Measurements from ENCODE around the gene DGKG.

DGKG gene

DNA sequence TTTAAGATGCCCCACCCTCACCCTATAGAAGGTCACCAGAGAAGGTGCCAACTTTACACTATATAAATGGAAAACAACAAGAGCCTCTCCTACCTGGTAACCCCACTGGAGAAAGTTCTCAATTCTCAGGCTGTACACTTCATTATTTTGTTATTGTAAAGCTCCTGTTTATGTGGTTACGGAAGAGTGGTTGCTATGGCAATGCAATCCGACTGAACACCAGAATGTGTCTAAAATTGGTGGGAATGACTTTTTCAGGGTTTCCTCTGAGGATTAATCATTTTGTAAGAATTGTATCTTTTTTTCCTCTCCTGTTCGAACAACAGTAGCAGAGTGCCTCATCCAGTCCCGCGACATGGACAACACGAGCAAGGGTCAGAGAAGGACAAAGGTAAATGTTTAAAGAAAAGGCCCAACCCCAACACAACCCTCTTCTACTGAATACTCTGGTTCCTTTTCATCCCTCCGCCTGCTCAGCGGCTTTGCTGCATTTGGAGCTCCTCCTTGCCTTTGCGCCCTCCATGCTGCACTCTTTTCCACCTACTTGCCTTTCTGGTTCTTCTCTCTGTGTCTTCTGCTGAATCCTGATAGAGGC, 45.3 kb downstream of the DGKG start:
- DNase-seq: no peak

DNA sequence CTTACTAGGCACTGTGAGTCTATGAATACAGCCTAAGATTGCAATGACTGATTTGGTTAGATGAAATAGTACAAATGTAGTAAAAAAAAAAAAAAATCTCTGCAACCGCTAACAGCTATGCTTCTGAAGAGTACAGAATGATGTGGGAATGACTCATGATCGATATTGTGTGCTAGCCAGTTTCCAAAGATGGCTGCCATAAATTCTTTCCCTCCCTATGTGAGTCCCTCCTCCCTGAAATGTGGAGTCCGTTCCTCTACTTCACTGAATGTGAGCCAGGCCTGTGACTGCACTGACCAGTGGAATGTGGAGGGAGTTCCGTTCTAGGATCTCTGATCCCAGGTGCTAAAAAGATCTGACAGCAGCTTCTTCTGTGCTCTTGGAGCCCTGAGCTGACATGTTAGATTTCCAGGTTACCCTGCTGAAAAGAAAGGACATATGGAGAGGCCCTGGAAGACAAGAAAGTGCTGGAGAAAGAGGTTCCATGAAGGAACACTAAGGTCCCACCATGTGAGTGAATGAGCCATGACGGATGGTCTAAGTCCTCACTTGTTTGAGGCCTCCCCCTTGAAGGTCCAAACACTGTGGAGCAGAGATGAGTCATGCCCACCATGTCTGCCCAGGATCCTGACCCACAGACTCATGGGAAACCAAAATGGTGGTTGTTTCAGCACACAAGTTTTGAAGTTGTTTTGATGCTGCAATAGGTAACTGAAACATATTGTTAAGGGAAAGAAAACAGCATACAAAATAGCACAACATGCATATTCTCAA, 46.3 kb downstream of the DGKG start:
- no peak for DNase-seq

GRCh38 chr3:186314896-186315295, 47.1 kb downstream of the DGKG start:
- DNase-seq: no peak

- no peak for DNase-seq
Measured at GRCh38 chr3:186311441-186311840, 50.6 kb downstream of the DGKG start.

- DNase-seq: no peak
Measured at GRCh38 chr3:186308549-186308948, 53.5 kb downstream of the DGKG start.

DNA sequence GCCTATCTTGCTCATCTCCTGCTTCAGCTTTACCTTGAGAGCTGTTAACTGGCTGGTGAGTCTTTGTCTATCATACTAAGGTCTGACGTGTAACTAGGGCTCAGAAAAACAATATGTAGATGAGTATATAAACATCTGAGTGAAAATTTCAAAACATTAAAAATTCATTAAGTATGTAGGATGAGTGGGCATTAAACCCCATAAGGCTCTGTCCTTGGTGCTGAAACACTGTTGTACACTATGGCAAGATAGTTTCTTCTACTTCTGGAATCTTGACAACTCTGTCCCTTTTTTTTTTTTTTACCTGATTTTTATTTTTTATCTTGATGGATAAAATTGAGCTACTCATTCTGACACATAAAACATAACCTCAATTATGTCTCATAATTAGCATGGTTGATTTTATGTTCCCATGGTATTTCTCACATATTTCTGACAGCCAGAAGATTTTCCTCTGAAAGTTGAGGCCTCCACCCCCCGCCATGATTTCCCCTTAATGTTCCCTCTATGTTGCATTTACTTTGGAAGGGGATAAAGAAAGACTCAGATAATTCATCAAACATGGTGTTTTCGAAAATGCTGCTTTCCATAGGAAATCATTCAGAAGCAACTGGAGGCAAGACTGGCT, 54.3 kb downstream of the DGKG start:
- peak; percentile 44 to 46 for DNase-seq

GRCh38 chr3:186305286-186305685, 56.7 kb downstream of the DGKG start:
- DNase-seq: no peak

- DNase-seq: no peak
Measured at GRCh38 chr3:186303965-186304364, 58.1 kb downstream of the DGKG start.

GRCh38 chr3:186299327-186299726, 62.7 kb downstream of the DGKG start:
- DNase-seq: no peak

DNA sequence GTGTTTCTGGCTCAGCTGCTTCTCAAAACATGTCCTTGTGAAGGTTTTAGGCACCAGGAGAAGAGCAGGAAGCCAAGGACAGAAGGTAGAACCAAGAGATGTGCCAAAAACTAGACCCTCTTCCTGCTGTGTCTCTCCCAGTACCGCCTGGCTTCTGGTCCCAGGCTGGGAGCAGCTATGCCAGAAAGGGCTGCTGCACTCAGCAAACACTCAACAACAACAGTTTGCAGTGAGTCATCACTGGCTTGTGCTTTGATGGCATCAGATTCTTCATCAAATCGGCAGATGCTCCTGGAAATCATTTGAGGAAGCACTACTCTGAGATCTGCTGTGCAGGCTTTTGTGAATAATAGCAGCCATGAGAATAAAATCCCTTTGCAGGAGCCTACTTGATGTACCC, 63.2 kb downstream of the DGKG start:
- DNase-seq: no peak

GRCh38 chr3:186290796-186291195, 71.2 kb downstream of the DGKG start:
- no peak for DNase-seq

GRCh38 chr3:186287711-186288110, 74.3 kb downstream of the DGKG start:
- DNase-seq: no peak

DNA sequence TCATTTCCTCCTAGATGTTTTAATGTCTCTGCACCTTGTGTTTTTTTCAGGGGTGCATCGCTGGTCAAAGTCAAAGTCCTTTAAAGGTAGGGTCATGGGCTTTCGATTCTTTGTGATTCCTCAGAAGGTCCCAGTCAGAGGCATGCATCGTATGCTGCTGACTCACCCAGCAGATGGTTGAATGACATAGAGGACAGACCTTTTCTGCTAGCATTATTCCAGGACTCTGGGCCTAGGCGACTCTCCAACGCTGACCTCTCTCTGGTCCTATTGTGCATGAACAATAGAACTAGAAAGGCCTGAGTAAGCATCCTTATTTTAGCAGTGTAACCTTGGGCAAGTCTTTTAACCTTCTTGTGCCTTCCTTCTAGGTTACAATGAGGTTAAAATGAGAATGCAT, 75.9 kb downstream of the DGKG start:
- DNase-seq: no peak

DNA sequence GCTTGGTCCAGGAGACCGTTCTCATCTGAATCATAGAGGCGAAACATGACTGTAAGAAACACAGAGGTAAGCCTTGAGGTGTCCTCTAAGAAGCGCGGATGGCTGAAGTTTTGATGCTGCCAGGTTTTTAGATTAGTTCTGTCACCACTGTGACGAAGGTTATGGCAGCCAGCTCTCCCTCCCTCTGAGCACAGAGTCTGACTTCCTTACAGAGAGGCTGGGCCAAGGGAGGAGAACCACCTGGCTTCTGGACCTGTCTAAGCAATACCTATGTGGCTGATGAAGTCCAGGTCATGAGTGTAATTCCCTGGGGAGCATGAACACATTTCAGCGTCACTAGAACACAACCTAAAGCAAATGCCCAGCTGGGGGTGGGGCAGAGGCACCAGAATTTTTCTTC, 77.4 kb downstream of the DGKG start:
- DNase-seq: no peak

DNA sequence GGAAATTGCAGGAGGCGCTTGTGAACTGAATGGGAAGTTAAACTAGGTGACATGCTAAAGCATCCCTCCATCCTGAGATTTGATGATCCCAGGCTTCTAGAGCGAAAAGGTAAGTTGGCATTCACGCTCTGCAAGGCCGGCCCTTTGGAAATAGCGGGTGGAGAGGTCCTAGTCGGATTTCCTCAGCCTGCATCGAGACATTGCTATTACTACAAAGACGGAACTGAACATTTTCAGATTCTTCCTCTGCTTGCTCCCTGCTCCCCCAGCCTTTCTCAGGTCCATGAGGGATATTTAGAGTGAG, 77.7 kb downstream of the DGKG start:
- DNase-seq: no peak

DNA sequence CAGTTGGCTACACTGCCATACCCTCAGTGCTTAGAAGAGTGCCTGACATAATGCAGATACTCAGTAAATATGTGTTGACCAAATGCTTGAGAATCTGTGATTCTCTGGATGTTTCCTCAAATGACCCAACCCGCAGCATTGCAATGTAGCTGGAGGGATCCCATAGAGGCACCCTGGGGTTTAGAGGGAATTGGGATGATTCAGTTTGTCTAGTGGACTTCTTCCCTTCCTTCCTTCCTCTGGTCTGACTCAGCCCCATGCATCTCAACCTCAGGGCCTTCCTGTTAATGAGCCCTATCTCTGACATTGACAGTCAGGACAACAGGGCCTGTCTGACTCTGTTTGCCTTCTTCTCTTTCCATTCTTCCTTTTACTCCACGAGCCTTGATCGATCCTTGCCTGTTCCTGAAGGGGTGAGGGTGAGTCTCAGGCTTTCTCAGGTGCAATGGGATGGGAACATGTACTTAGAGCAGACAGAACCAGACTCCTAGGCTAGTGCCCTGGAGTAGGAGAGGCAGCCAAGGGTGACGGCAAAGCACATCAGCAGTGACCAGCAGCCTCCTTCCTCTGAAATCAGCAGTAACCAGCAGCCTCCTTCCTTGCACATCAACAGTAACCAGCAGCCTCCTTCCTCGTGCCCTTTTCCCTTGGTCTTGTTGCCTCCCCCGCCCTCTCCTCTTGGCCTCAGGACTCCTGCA, 78.2 kb downstream of the DGKG start:
- no peak for DNase-seq

DNA sequence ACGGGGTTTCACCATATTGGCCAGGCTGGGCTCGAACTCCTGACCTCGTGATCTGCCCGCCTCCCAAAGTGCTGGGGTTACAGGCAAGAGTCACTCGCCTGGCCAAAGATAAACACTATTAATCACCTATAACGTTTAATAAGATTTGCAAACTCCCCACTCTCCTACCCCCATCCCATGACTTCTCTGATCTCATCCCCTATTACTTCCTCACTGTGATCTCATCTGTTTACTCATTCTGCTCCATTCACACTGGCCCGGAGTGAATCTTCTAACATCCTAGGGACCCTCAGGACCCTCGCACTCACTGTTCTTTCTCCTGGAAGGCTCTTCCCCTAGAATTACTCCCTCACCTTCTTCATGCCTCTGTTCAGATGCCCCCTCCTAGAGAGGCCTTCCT, 78.9 kb downstream of the DGKG start:
- no peak for DNase-seq

DNA sequence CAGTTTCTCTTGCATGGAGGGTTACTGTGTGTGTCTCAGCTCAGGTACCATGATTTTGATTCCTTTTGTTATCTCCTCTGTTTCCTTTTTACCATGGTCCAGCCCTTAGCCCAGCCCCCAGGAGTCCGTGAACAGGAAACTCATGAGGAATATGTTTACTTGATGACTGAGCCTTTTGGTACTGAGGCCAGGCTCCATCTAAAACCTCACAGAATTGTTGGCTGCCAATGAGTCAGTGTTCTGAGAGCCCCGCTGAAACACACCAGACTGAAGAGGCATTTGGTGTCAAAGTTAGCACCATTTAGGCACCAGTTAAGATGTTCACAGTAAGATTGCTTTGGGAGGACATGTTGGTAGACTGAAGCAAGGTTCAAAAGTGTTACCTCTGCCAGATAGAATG, 80.9 kb downstream of the DGKG start:
- DNase-seq: no peak

DNA sequence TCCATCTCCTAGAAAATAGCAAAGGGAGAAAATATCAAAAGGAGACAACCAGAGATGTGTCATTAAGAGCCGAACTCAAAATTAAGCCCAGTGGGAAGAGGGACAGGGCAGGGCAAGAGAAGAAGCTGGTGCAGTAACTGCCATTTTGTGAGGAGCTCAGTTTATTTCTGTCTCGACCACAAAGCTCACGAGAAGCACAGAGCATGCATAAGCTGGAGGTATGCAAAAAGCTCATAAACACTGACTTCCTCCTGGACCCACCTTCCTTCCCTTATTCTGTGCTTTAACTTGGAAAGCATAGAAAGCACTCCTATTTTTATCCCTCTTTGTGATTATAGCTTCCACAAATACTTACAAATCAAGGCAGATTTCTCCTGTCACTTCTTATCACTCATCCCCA, 81.3 kb downstream of the DGKG start:
- DNase-seq: no peak

DNA sequence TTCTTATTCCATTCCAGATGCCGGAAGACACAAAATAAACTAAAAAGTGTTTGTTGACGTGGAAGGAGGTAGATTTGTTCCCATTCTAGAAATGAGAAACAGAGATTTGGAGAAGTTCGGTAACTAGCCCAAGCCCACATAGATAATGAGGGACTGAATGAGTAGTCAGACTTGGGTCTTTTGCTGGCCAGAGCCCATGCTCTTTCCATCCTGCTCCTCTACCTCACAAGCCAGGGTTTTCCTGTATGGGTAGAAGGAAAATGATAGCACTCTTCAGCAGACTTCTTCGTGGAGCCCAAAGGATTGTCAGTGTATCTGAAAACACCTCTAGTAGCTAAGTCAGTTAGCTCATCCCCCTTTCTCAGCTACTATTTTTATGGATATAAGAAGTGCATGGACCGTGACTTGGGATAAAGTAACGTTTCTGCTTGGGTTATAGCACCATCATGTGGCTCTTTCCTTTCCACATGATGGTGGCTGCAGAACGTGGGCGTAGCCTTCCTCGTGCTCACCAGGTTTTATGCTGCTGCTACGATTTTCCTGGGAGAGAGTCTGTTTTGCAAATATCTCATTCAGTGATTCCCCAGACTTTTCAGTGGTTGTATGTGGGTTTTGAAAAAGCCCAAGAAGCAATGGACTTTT, 84.6 kb downstream of the DGKG start:
- no peak for DNase-seq

GRCh38 chr3:186275436-186275835, 86.6 kb downstream of the DGKG start:
- DNase-seq: no peak

- no peak for DNase-seq
Measured at GRCh38 chr3:186273586-186273985, 88.4 kb downstream of the DGKG start.

- no peak for DNase-seq
Measured at GRCh38 chr3:186270701-186271100, 91.3 kb downstream of the DGKG start.

Data from AML-193 (cell line).